Esophagus muscularis mucosa (tissue), 4 donors: ENCODE data around the gene SHROOM4.

ENCODE experiments used
- CTCF ChIP-seq, 3 experiments: fragments of 200-600 bp in 2 of 3; fragments of 450-650 bp in 1 of 3; sonication (generic) in 2 of 3; IDR thresholded peaks; one replicate each; pipeline ENCODE4 v1.5.1; 2017 to 2019; ENCODE audit warnings: antibody characterized with exemption in 3 of 3, mild to moderate bottlenecking in 2 of 3, moderate library complexity in 1 of 3
- EP300 ChIP-seq: sonication (generic); formaldehyde crosslinking; IDR thresholded peaks from one replicate; pipeline ENCODE4 v1.6.1; 2017; ENCODE audit warnings: antibody characterized with exemption
- POLR2A ChIP-seq: fragments of 450-650 bp; IDR thresholded peaks from one replicate; pipeline ENCODE4 v1.6.1; 2017; ENCODE audit warnings: antibody characterized with exemption, moderate library complexity, mild to moderate bottlenecking, low read depth
- POLR2AphosphoS5 ChIP-seq, 2 donors: sonication (generic); formaldehyde crosslinking; IDR thresholded peaks; one replicate each; pipeline ENCODE4 v1.6.1; 2017; ENCODE audit warnings: antibody characterized with exemption in 2 of 2

- TF ChIP-seq CTCF (IDR thresholded peaks at IDR 0.05) (no peak), POLR2A (no peak), POLR2AphosphoS5 (IDR thresholded peaks at IDR 0.05) (no peak), EP300 (no peak)
These were observed 44.5 kb downstream of the SHROOM4 start for GRCh38 chrX:50769389-50770063.
